Esophagus squamous epithelium (tissue), 5 donors: ENCODE data around the gene GINS1. TPM values are rescaled to one million over a fixed set of nuclear protein-coding genes. Genes with fewer than 3 reads are reported as not detected.

Experiments
- DNase-seq: peaks from one replicate; lab custom pipeline; 2025; lab: John Stamatoyannopoulos, UW
- H3K27ac ChIP-seq, 4 donors: fragments of 200-600 bp; sonication (generic); one replicate each; pipeline ENCODE4 v1.5.1; 2016 to 2019; ENCODE audit warnings: mild to moderate bottlenecking in 1 of 4
- H3K27me3 ChIP-seq, 4 donors: fragments of 200-600 bp; sonication (generic); 1 replicate in 3 of 4; 2 replicates in 1 of 4; pipeline versions ENCODE4 v1.5.1 to v1.6.0; 2017 to 2021; ENCODE audit warnings: antibody characterized with exemption in 1 of 4
- H3K36me3 ChIP-seq, 3 donors: fragments of 200-600 bp; sonication (generic); one replicate each; pipeline ENCODE4 v1.5.1; 2016 to 2019
- H3K4me1 ChIP-seq, 3 donors: fragments of 200-600 bp; sonication (generic); one replicate each; pipeline ENCODE4 v1.5.1; 2017 to 2019
- H3K4me3 ChIP-seq, 4 donors: fragments of 200-600 bp; sonication (generic); 1 replicate in 3 of 4; 2 replicates in 1 of 4; pipeline ENCODE4 v1.5.1; 2016 to 2019; ENCODE audit warnings: mild to moderate bottlenecking in 2 of 4, moderate library complexity in 1 of 4
- H3K9me3 ChIP-seq, 3 donors: fragments of 200-600 bp; sonication (generic); one replicate each; pipeline ENCODE4 v1.5.1; 2016 to 2019
- CTCF ChIP-seq, 6 experiments: fragments of 450-650 bp in 4 of 6; fragments of 200-600 bp in 2 of 6; sonication (generic) in 2 of 6; IDR thresholded peaks; one replicate each; pipeline ENCODE4 v1.5.1; 2016 to 2019; ENCODE audit warnings: antibody characterized with exemption in 6 of 6, mild to moderate bottlenecking in 4 of 6, moderate library complexity in 4 of 6
- POLR2A ChIP-seq, 4 donors: fragments of 450-650 bp; IDR thresholded peaks; one replicate each; pipeline ENCODE4 v1.6.1; 2017; ENCODE audit warnings: antibody characterized with exemption in 4 of 4, mild to moderate bottlenecking in 4 of 4, moderate library complexity in 3 of 4
- WGBS, 2 donors: methylation state at CpG; one replicate each; pipeline ENCODE4 v1.1.5; 2018; 5-methylcytosine and 5-hydroxymethylcytosine counted together
- intact Hi-C: fragments of 100-400 bp; cut with DNase I; formaldehyde crosslinking; loops from one replicate; pipeline ENCODE4 v1.15.0; 2022
- total RNA-seq, 4 donors: library from RNA; depleted of rRNA; stranded (reverse); fragments of >200 nt; gene quantifications; one replicate each; pipeline ENCODE4 v1.1.0, GENCODE V29; 2016
- donor health status: DM: yes; HTN: yes; CAD: no.

The GINS1 gene
- total RNA-seq, 4 donors from 2014 or later = 3.4 to 12.9 (median 6.4) TPM

GRCh38 chr20:25495189-25495824 is 87.8 kb downstream of the GINS1 start:
- Histone ChIP-seq H3K27me3 (no peaks in the 10 kb centered on the region), H3K9me3 (no peaks in the 10 kb centered on the region), H3K27ac (no peak overlapping the region), H3K4me1 (peaks cover 0 to 10% (median 0%) of the 10 kb centered on the region in 3 donors), H3K36me3 (peaks cover 0 to 37% (median 0%) of the 10 kb centered on the region in 3 donors), H3K4me3 (no peak overlapping the region)
- DNase-seq = no peak
- intact Hi-C loops = no loop called here
- 57 to 85% methylated on average over 4 to 12 of the region's 18 CpGs for WGBS, 2 donors
- TF ChIP-seq POLR2A (IDR thresholded peaks at IDR 0.05) = no peak
- no peak for TF ChIP-seq CTCF (IDR thresholded peaks at IDR 0.05)

- peaks cover 0 to 10% (median 0%) of the 10 kb centered on the region in 3 donors for H3K4me1 ChIP-seq
- DNase-seq = no peak
Observed at GRCh38 chr20:25496165-25496967, 88.9 kb downstream of the GINS1 start.

GRCh38 chr20:25496968-25497401 is 89.5 kb downstream of the GINS1 start:
- TF ChIP-seq POLR2A (IDR thresholded peaks at IDR 0.05) (no peak), CTCF (IDR thresholded peaks at IDR 0.05) (no peak)
- H3K36me3 ChIP-seq = peaks cover 0 to 23% (median 0%) of the 10 kb centered on the region in 3 donors
- intact Hi-C loops = no loop called here
- peaks cover 0 to 10% (median 0%) of the 10 kb centered on the region in 3 donors for H3K4me1 ChIP-seq
- no peak overlapping the region for H3K4me3 ChIP-seq
- no peak overlapping the region for H3K27ac ChIP-seq
- H3K27me3 ChIP-seq = no peaks in the 10 kb centered on the region
- H3K9me3 ChIP-seq = no peaks in the 10 kb centered on the region
- DNase-seq = no peak
- WGBS, 2 donors = 53% methylated on average over 4 of the region's 9 CpGs; no CpG with 5 or more reads in 1 of the 2 donors

More at GRCh38 chr20:25496165-25496967, 88.9 kb downstream of the GINS1 start:
- H3K27ac ChIP-seq = no peak overlapping the region
- intact Hi-C loops = no loop called here
- H3K36me3 ChIP-seq = peaks cover 0 to 26% (median 0%) of the 10 kb centered on the region in 3 donors
- H3K9me3 ChIP-seq = no peaks in the 10 kb centered on the region
- WGBS, 2 donors = 82 to 83% methylated on average over 7 to 9 of the region's 14 CpGs
- TF ChIP-seq POLR2A (IDR thresholded peaks at IDR 0.05) = no peak
- no peak for TF ChIP-seq CTCF (IDR thresholded peaks at IDR 0.05)
- H3K4me3 ChIP-seq = no peak overlapping the region
- no peaks in the 10 kb centered on the region for H3K27me3 ChIP-seq

GRCh38 chr20:25497586-25498279 is 90.3 kb downstream of the GINS1 start:
- no peaks in the 10 kb centered on the region for H3K9me3 ChIP-seq
- WGBS, 2 donors = 71 to 79% methylated on average over 4 to 9 of the region's 22 CpGs
- peaks cover 0 to 30% (median 0%) of the 10 kb centered on the region in 3 donors for H3K36me3 ChIP-seq
- H3K27ac ChIP-seq = no peak overlapping the region
- H3K4me1 ChIP-seq = peaks cover 0 to 10% (median 0%) of the 10 kb centered on the region in 3 donors
- TF ChIP-seq CTCF (IDR thresholded peaks at IDR 0.05) (no peak), POLR2A (IDR thresholded peaks at IDR 0.05) (no peak)
- no peak overlapping the region for H3K4me3 ChIP-seq
- no peak for DNase-seq
- intact Hi-C loops = no loop called here
- H3K27me3 ChIP-seq = no peaks in the 10 kb centered on the region

Other genes with a start within 250 kb of the GINS1 start
- gene ENTPD6, start 212.0 kb upstream of the GINS1 start, total RNA-seq = 10 to 100 TPM; 26.5 to 48.4 (median 40.2) TPM
- gene PYGB, start 159.6 kb upstream of the GINS1 start, total RNA-seq = 100 to 1,000 TPM in 2 of 4 donors, 10 to 100 TPM in 2; 70.8 to 127 (median 95.6) TPM
- 10 to 100 TPM; 23.8 to 62.1 (median 36.4) TPM for gene ABHD12, start 16.8 kb upstream of the GINS1 start, total RNA-seq
- 10 to 100 TPM in 1 of 4 donors, 1 to 10 TPM in 3; 2.5 to 11.6 (median 4.7) TPM for gene NINL, start 177.9 kb downstream of the GINS1 start, total RNA-seq
- gene NANP, start 216.3 kb downstream of the GINS1 start, total RNA-seq = 1 to 10 TPM; 2.1 to 5.4 (median 4.8) TPM